Pulmonary artery endothelial cell (primary cell): ENCODE results near the gene ZNF436. TPM values are rescaled to one million over a fixed set of nuclear protein-coding genes. Genes with fewer than 3 reads are reported as not detected.
"Not testable (repeated sequence)": the region's sequence is repeated elsewhere in the genome, so short reads cannot be mapped to it uniquely, and the experiment has no call there.

Experiments used
- DNase-seq: peaks from one replicate; pipeline ENCODE4 v3.0.0-alpha.2; 2011; ENCODE audit warnings: low read depth, low spot score
- total RNA-seq: library from RNA; depleted of rRNA; stranded (reverse); fragments of >200 nt; gene quantifications from 2 replicates; pipeline ENCODE4 v1.2.3, GENCODE V29; 2014

Gene ZNF436
- total RNA-seq, 1 donor from 2014 or later = 15.2 TPM

DNA sequence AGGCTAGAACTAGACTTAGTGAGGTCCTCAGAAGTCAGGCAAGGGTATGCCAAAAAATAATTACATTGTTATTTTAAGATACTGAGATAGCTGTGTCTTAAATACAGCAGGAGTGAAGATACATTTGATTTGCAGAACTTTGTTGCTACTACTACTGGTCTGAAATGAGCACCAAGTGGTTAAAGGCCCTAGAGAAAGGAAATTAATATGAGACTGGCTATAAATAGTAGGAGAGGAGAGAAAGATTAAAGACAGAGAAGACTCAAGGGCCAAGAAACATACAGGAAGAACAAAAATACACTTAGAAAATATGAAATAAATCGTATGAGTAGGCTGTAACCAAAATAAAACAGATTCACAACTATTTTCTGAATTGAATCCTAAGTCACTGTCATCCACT is 46.9 kb downstream of the ZNF436 start:
- no peak for DNase-seq

DNA sequence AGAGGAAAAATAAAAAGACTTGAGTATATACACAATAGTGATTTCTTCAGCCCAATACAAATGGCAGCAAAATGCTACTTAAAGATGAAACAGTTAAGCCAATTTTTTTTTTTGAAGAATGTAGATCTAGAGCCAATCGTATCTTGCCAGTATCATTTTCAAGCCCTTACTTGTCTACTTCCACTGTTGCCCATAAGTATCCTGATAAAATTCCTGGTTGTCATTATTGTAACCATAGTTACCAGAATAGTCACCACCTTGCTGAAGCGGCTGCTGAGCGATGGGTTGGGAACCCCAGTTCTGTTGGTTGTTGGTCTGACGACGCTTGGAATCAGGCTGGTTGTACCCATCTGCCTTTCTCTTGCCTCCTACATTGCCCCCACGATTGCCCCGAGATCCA is 59.4 kb downstream of the ZNF436 start:
- not testable (repeated sequence) for DNase-seq

Other genes starting within 250 kb of the ZNF436 start
- 54.3 and 69.6 TPM in 2 replicates for gene LUZP1, start 201.0 kb downstream of the ZNF436 start, total RNA-seq
- 0.26 and 0.42 TPM in 2 replicates for gene HTR1D, start 152.3 kb downstream of the ZNF436 start, total RNA-seq
- 130 and 171 TPM in 2 replicates for gene HNRNPR, start 25.6 kb downstream of the ZNF436 start, total RNA-seq
- 0.40 and 1.1 TPM in 2 replicates for gene TCEA3, start 54.9 kb upstream of the ZNF436 start, total RNA-seq
- 8.0 and 12.6 TPM in 2 replicates for gene ASAP3, start 114.3 kb upstream of the ZNF436 start, total RNA-seq
- gene E2F2, start 161.4 kb upstream of the ZNF436 start, total RNA-seq = 2.1 and 3.8 TPM in 2 replicates
- 189 and 206 TPM in 2 replicates for gene ID3, start 189.7 kb upstream of the ZNF436 start, total RNA-seq